ENCODE results near the gene PCDH1. TPM values are rescaled to one million over a fixed set of nuclear protein-coding genes. Genes with fewer than 3 reads are reported as not detected.

The PCDH1 gene
- total RNA-seq, 1 experiment from 2014 or later: 0.45 TPM

GRCh38 chr5:141873933-141874261 is 4.3 kb downstream of the PCDH1 start:
- Histone ChIP-seq H3K4me3 (ENCODE audit: low read depth, low read length, poor library complexity, severe bottlenecking) (no peak overlapping the region), H3K9me3 (ENCODE audit: low read depth, low read length, poor library complexity, severe bottlenecking) (no peaks in the 10 kb centered on the region), H3K4me1 (ENCODE audit: insufficient read depth, low read length, poor library complexity, severe bottlenecking) (peaks cover 22% of the 10 kb centered on the region), H3K27me3 (replicated peaks; ENCODE audit: insufficient read depth, low read depth, low read length, poor library complexity) (peaks cover 48% of the 10 kb centered on the region), H3K36me3 (ENCODE audit: insufficient read depth, low read length, poor library complexity, severe bottlenecking) (no peaks in the 10 kb centered on the region), H3K27ac (ENCODE audit: low read depth, low read length, poor library complexity, severe bottlenecking) (no peak overlapping the region)
- ChIA-PET POLR2A (ENCODE audit: low non-redundant PET) (no interaction called here), CTCF (no interaction called here)
- no TSS peak for BruUV-seq (replicated peaks)
- DNase-seq (ENCODE audit: low spot score): no peak
- intact Hi-C loops (cut with micrococcal nuclease; ENCODE audit: unreplicated experiment): no loop called here
- no peak for TF ChIP-seq EZH2 (IDR thresholded peaks at IDR 0.05; ENCODE audit: borderline replicate concordance, low read depth, low read length, poor library complexity, severe bottlenecking)
- TF ChIP-seq CTCF (conservative IDR thresholded peaks at IDR 0.05; ENCODE audit: low read depth, low read length): no peak

GRCh38 chr5:141872496-141873356 is 5.5 kb downstream of the PCDH1 start:
- DNase-seq (ENCODE audit: low spot score): no peak
- intact Hi-C loops (cut with micrococcal nuclease; ENCODE audit: unreplicated experiment): no loop called here
- no peak for TF ChIP-seq EZH2 (IDR thresholded peaks at IDR 0.05; ENCODE audit: borderline replicate concordance, low read depth, low read length, poor library complexity, severe bottlenecking)
- no peak for TF ChIP-seq CTCF (conservative IDR thresholded peaks at IDR 0.05; ENCODE audit: low read depth, low read length)
- ChIA-PET CTCF (interaction anchor here (0.7 to 1.1 kb wide), 2 partner anchors 26 to 88 kb away, joined by 3 to 4 read pairs; no protein-coding TSS in a partner anchor), POLR2A (ENCODE audit: low non-redundant PET) (no interaction called here)
- Histone ChIP-seq H3K27me3 (replicated peaks; ENCODE audit: insufficient read depth, low read depth, low read length, poor library complexity) (peaks cover 44% of the 10 kb centered on the region), H3K9me3 (ENCODE audit: low read depth, low read length, poor library complexity, severe bottlenecking) (no peaks in the 10 kb centered on the region), H3K36me3 (ENCODE audit: insufficient read depth, low read length, poor library complexity, severe bottlenecking) (no peaks in the 10 kb centered on the region), H3K4me3 (ENCODE audit: low read depth, low read length, poor library complexity, severe bottlenecking) (no peak overlapping the region), H3K27ac (ENCODE audit: low read depth, low read length, poor library complexity, severe bottlenecking) (no peak overlapping the region), H3K4me1 (ENCODE audit: insufficient read depth, low read length, poor library complexity, severe bottlenecking) (peaks cover 17% of the 10 kb centered on the region)
- no TSS peak for BruUV-seq (replicated peaks)

- Histone ChIP-seq H3K36me3 (ENCODE audit: insufficient read depth, low read length, poor library complexity, severe bottlenecking) (no peaks in the 10 kb centered on the region), H3K27me3 (replicated peaks; ENCODE audit: insufficient read depth, low read depth, low read length, poor library complexity) (peaks cover 35% of the 10 kb centered on the region), H3K27ac (ENCODE audit: low read depth, low read length, poor library complexity, severe bottlenecking) (no peak overlapping the region), H3K9me3 (ENCODE audit: low read depth, low read length, poor library complexity, severe bottlenecking) (no peaks in the 10 kb centered on the region), H3K4me1 (ENCODE audit: insufficient read depth, low read length, poor library complexity, severe bottlenecking) (peaks cover 15% of the 10 kb centered on the region), H3K4me3 (ENCODE audit: low read depth, low read length, poor library complexity, severe bottlenecking) (no peak overlapping the region)
- BruUV-seq (replicated peaks): no TSS peak
- ChIA-PET POLR2A (ENCODE audit: low non-redundant PET) (no interaction called here), CTCF (no interaction called here)
- DNase-seq (ENCODE audit: low spot score): no peak
- TF ChIP-seq CTCF (conservative IDR thresholded peaks at IDR 0.05; ENCODE audit: low read depth, low read length) (no peak), EZH2 (IDR thresholded peaks at IDR 0.05; ENCODE audit: borderline replicate concordance, low read depth, low read length, poor library complexity, severe bottlenecking) (no peak)
- intact Hi-C loops (cut with micrococcal nuclease; ENCODE audit: unreplicated experiment): no loop called here
These were observed 6.3 kb downstream of the PCDH1 start for GRCh38 chr5:141871870-141872269.

Measured in A673 (cell line).